GM18867 (cell line): ENCODE results near the gene EFTUD2.
"Not testable (repeated sequence)": the region's sequence is repeated elsewhere in the genome, so short reads cannot be mapped to it uniquely, and the experiment has no call there.

Experiments used
- ATAC-seq: cut with Tn5 transposase; IDR thresholded peaks from one replicate; pipeline ENCODE4 v1.9.1; 2021; ENCODE audit warnings: mild to moderate bottlenecking, moderate library complexity; ENCODE audit not compliant: unreplicated experiment

Gene EFTUD2

GRCh38 chr17:44818508-44818907 lies 80.7 kb downstream of the EFTUD2 start:
- not testable (repeated sequence) for ATAC-seq

- no peak for ATAC-seq
Measured at GRCh38 chr17:44812263-44812662, 87.0 kb downstream of the EFTUD2 start.

GRCh38 chr17:44808656-44809388 lies 90.4 kb downstream of the EFTUD2 start:
- ATAC-seq, result not testable (repeated sequence)

- no peak for ATAC-seq
Measured at GRCh38 chr17:44808156-44808555, 91.1 kb downstream of the EFTUD2 start.

GRCh38 chr17:44807817-44808155 lies 91.5 kb downstream of the EFTUD2 start:
- no peak for ATAC-seq

GRCh38 chr17:44807093-44807816 lies 92.0 kb downstream of the EFTUD2 start:
- ATAC-seq, result no peak

GRCh38 chr17:44804302-44805089 lies 94.7 kb downstream of the EFTUD2 start:
- ATAC-seq, result no peak

- no peak for ATAC-seq
Measured at GRCh38 chr17:44801880-44802279, 97.4 kb downstream of the EFTUD2 start.
